GM19455 (cell line): ENCODE measurements around the gene DNASE1.

Experiments used
- ATAC-seq: cut with Tn5 transposase; IDR thresholded peaks from one replicate; pipeline ENCODE4 v1.9.1; 2021; ENCODE audit not compliant: unreplicated experiment

DNASE1 gene

DNA sequence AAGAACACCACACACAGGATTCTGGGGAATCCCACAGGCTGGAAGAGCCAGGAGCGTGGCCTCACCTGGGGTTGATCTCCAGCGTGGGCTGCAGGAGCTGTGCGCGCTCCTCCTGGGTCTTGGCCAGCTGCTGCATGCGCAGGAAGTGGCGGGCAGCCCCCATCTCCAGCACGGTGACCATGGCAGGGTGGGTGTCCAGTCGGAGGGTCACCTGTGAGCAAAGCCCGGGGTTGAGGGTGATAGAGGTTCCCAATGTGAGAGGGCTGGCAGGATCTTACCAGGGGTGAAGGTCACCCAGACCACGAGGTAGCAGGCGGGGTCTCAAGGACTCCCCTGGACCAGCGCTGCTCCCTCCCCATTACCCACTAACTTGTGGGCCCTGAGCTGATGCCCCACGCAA, 7.4 kb downstream of the DNASE1 start:
- no peak for ATAC-seq

DNA sequence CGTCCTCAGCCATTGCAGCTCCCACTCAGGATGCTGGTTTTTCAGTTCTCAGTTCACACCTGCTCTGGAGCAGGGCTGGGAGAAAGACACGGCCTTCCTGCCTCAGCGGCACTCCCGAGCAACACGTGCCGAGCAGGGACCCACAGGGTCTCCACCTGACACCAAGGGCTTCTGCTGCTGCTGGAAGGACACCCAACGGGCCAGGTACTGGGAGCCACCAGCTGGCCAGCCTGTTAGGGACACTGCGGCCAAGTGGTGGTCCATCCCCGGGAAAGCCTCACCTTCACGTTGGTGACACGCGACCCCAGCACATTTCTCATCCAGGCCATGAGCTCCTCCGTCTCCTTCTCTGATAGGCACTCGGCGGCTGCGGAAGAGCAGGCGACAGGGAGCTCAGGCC, 8.1 kb downstream of the DNASE1 start:
- no peak for ATAC-seq

DNA sequence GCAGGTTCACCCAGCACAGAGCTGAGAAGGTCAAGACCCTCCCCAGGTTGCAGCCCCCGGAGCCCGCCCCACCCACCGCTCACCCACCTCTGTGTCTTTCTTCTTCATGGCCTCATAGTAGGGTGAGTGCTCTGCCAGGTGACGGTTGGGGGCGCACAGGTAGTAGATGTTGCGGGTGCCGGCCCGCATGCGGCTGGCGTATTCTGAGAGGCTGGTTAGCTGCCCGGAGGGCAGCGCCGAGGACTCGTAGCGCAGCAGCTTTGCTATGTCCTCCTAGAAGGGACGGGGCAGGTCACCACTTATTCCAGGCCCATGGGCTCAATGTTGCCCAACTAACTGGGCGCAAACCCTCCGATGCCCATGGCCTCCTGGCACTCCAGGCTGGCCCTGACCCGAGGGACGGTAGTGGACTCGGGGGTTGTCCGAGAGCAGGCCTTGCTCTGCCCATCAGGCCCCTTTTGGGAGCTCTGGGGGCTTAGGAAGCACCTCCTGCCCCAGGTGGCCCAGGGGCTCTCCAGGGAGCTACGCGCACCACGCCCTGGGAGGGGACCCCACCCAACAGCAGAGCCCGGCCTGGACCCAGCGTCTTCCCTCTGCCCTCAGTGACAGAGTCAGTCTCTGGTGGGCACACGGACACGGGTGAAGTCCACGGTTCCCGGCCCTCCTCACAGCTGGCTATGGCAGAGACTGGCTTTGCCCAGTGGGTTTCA, 9.9 kb downstream of the DNASE1 start:
- no peak for ATAC-seq

DNA sequence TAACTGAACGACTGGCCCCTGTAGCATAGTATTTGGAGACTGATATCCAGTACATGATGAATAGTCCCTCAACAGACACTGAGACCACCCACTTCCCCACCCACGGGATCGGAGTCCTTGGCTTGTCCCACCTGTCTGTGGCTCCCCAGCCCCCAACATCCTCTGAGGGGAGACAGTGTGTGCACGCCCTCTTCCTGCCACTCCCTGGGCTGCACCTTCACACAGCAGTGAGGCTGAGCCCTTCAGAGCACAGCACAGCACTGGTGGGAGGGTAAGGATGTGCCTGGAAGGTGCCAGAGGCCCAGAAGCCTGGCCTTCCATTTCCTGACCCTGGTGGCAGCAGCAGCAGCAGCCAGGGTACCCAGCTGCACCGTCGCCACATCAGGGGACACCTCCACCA, 11.0 kb downstream of the DNASE1 start:
- no peak for ATAC-seq

DNA sequence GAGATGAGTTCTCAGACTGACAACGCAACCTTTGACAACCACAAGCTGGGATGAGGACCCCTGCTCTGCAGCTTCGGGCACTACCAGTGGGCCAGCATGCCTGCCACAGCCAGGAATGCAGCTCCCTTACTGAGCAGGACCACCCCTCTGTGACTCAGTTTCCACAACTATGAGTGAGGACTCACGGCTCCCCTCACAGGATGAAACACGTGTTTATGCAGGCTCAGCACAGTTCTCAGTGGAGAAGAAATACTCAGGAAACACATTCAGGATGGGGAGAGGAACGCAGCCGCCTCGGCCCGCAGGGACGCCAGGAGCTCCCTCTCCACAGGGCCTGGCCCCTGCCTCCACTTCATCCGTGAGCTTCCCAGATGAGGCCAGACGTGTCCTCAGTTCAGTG, 14.1 kb downstream of the DNASE1 start:
- ATAC-seq: no peak

DNA sequence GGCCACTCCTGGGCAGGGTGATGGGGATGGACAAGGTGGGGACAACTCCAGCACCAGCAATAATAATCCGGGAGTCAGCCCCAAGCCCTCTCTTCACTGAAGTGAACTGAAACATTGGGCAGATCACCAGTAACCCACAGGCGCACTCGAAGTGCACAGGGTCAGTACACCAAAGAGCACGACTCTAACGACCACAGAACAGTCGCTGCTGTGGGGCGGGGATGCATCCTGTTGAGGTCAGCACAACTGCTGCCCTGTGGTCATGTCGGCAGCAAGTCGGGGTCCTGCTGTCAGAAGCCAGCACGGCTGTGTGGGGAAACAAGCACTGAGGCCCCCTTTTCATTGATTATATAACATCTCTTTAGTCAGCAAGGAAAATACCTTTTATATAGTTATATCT, 14.6 kb downstream of the DNASE1 start:
- no peak for ATAC-seq

DNA sequence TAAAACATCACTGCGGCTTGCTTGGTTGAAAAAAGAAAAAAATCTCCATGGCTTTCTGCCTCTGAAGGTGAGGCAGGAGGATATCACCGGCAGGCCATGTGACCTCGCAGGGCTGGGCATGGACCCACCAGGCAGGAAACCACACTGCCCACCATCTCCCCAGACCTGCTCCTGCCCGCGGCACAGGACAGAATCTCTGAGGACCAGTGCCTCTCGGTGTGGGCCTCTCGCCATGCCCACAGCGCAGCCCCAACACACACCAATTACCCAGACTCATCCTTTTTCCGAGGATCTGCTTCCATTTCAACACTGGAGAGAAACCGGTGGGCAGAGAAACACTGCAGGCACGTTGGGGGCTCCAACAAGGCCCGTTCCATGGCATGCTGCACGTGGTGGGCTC, 16.2 kb downstream of the DNASE1 start:
- no peak for ATAC-seq

DNA sequence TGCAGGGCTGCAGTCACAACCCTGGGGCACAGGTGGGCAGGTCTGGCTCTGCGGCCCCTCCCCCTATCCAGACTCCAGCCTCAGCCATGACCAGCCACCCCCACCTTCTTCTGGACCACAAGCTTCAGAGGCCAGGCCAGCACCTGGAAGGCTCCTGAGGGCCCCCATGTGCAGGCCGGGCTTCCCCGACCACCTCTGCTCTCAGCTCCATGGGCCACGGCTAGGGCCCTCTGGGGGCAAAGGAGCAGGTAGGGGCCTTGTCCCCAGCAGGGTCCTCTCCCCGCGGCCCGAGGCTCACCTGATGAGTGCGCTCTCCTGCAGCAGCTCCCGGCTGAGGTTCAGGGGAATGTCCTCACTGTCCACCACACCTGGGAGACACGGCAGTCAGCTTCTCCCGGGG, 16.9 kb downstream of the DNASE1 start:
- ATAC-seq: no peak

DNA sequence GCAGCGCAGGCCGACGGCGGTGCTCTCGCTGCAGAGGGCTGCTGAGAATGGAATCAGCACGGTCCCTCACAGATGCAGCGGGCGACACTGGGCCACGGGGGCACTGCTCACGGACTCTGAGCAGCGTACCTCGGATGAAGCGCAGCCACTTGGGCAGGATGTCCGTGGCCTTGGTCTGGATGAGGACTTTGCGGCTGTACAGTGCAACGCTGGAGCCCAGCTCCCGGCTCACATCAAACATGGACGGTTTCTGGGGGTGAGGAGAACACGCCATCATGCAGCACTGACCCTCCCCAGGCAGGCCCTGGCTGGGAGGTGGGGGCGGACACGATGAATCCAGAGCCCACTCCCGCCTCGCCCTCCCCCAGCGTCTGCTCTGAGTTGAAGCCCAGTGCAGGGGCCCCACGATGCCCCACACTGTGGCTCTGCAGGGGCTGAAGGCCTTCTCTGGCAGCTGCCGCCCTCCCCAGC, 18.1 kb downstream of the DNASE1 start:
- no peak for ATAC-seq

DNA sequence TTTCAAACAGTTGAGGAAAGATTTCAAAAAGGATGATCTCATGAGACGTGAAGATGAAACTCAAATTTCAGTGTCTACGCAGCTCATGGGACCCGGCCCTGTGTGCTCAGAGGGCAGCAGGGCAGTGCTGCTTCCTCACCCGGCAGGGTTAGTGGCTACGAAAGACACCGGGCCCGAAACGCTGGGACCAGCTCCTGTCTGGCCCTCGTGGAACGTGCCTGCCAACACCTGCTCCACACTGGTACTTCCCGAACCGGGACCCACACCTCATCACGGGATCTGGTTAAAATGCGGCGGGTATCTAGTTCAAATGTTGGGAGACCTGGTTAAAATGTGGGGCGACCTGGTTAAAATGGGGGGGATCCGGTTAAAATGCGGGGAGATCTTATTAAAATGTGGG, 18.7 kb downstream of the DNASE1 start:
- ATAC-seq: no peak

DNA sequence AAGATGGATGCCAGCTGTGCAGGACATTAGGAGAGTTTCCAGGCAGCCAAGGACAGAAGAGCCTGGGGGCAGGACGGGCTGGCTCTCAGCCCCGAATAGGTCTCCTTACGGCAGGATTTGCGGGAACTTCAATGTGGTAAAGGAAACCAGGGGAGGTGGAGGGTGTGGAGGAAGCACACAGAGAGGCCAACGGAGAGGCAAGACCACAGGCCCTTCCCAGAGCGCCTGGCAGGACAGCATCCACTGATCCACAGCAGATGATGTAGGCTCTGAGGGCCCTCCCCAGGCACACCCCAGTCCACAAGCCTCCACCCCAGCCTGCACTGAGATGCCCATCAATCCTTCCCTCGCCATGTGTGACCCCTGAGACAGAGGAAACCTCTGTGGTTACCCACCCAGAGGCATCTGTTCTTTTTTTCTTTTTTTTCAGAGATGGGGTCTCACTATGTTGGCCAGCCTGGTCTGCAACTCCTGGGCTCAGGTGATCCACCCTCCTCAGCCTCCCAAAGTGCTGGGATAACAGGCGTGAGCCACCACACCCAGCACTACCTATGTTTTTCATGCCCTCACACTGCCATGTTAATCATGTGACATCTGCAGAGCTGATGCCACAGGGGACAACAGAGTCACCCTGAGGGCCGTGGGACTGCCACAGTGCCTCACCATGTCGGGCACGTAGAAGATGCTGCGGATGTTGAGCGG, 19.3 kb downstream of the DNASE1 start:
- ATAC-seq: no peak

DNA sequence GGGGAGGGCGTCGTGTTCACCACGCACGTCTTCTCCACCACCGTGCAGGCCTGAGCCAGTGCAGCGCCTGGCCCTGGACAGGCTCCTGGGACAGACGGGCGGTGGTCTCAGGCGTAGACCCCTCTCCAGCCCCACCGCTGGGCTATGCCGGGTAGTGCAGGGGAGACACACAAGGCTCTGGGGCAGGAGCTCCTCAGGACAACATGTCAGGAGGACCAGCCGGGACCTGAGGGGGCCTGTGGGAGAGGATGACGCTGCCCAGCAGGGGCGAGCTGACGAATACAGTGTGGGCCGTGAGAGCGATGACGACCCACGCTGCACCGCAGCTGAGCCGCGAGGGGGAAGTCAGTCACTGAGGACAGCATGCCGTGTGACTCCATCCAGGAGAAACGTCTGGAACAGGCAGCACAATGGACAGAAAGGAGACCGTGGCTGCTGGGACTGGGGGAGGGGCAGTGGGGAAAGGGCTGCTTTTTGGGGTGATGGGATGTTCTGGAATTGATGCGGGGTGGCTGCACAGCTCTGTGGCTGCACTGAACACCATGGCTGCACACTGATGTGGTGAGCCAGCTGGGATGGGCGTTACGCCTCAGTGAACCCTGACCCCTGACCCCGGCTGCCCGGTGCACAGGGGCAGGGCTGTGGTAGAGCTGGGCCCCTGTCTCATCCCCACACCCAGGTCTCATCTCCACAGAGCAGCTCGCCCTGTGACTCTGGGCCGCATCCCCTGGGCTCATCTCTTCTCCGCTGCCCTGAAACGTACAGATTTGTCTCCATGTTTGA, 20.2 kb downstream of the DNASE1 start:
- no peak for ATAC-seq

DNA sequence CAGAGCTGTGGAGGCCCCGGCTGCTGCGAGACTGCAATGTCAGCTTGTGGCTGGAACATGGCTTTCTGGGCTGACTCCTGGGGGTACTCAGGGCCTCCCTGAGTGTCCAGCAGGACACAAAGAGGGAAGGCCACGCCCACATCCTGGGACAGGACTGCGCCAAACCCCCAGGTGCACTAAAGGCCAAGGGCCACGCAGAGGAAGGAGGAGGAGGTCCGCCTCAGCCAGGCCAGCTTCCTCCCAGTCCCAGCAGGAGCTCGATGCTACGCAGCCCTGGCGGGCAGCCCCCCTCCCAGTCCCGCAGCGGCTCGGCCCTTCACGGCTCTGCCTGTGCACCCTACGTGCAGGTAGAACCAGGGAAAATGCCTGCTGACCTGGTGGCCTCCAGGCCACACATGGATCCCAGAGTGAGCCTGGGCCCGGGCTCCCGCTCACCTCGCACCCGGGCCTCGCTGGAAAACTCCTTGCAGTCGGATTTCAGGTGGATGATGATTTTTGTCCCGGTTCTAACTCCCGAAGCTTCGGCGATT, 21.2 kb downstream of the DNASE1 start:
- ATAC-seq: no peak

DNA sequence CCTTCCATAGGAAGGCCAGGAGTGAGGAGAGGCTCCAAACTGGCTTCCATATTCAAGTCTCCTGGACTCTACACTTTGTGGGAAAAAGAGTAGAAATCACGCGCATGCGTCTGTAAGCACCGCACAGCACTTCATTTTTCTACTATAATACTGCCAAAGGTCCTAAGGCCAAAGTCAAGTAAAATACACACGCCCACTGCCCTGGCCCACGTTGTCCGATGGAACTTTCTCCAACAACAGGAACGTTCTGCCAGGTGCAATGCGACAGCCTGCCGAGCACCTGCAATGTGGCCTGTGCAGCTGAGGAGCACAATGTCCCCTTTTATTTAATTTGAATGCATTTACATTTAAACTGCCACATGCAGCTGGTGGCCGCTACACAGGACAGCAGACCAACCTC, 23.5 kb downstream of the DNASE1 start:
- no peak for ATAC-seq

DNA sequence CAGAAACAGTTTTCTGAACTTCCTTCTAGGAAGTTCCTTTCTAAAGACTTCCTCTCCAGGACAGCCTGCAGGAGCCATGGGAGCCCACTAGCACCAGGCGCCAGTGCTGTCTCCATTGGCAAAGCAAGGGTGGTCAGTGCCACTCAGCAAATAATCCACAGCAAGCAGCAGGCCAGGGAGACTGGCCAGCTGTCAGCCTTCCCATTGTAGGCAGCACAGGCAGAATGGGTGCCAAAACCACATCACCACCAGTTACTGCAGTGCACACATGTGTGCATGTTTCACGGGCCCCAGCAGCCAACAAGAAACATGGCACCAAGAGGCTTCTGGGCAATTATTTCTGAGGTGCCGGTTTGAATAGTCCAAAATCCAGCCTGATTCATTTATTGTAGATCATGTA, 26.7 kb downstream of the DNASE1 start:
- no peak for ATAC-seq

DNA sequence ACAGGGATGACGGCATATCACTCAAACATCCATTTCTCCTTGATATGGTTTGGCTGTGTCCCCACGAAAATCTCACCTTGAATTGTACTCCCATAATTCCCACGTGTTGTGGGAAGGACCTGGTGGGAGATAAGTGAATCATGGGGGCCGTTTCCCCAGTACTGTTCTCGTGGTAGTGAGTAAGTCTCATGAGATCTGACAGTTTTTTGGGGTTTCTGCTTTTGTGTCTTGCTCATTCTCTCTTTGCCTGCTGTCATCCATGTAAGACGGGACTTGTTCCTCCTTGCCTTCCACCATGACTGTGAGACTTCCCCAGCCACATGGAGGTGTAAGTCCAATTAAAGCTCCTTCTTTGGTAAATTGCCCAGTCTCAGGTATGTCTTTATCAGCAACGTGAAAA, 32.5 kb downstream of the DNASE1 start:
- no peak for ATAC-seq

DNA sequence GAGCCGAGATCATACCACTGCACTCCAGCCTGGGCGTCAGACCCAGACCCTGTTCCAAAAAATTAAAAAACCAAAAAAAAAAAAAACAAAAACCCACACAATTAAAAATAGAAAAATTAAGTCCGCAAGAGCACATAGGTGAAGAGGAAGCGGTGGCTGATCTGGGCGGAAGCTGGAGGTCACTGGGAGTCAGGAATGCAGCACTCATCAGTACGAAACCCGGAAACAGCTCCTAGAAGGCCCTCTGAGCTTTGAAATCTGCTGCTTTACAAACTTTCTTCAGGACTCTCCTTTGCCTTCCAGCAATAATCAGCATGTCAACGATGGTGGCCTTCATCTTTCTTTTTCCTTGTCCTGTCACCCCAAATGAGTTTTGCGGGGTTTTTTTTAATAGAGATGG, 33.3 kb downstream of the DNASE1 start:
- no peak for ATAC-seq

DNA sequence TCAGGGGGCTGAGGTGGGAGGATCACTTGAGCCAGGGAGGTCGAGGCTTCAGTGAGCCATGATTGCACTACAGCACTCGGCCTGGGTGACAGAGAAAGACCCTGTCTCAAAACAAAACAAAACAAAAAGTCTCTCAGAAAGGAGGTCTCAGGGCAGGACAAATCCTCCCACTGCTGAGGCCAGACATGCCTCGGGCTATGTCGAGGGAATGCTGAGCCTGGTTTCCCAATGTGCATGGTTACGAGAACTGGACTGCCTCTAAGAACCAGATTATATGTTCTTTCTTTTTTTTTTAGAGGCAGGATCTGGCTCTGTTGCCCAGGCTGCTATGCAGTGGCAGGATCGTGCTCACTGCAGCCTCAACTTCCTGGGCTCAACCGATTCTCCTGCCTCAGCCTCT, 35.2 kb downstream of the DNASE1 start:
- no peak for ATAC-seq

DNA sequence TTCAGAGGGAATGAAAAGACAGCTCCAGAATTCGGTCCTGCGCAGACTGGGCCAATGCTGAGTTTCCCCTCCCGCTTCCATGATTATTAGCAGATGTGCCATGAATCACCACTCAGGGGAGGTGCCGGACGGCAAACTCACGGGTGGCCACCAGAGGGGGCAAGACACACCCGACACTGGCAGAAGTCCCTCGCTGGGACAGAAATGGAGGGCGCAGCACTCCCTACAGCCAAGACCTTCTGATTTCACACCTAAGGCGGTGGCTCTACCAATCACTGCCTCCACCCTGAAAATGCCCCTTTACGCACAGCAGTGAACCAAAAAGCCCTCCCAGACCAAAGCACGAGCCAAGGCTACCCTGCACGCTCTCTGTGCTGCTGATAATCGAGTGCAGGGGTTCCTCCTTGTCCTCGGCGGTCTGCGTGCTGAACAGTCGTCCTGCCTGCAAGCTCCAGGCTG, 36.0 kb downstream of the DNASE1 start:
- ATAC-seq: no peak

DNA sequence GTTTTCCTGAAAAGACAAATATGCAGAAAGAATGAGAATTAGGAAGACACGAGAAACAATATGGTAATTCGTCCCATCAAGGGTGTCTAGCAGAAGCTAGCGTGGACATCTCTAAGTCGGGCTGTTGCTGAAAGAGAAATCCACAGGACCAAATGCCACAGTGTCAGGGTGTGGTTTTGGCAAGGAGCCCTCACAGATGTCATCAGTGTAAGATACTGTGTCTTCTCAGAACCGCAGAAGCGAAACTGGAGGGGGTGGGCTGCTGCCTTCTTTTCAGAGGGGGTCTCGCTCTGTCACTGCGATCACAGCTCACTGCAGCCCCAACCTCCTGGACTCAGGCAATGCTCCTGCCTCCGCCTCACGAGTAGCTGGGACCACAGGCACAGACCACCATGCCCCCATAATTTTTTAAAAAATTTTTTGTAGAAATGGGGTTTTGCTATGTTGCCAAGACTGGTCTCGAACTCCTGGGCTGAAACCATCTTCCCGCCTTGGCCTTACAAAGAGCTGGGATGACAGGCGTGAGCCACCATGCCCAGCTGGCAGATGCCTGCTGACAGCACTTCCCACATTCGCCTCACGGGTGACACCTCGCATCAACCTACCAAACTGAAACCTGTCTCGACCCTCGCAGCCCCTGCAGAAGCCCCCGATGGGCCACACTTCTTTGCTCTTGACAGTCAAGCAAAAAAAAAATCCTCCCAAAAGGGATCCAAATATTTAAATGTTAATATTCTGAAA, 36.7 kb downstream of the DNASE1 start:
- ATAC-seq: no peak

DNA sequence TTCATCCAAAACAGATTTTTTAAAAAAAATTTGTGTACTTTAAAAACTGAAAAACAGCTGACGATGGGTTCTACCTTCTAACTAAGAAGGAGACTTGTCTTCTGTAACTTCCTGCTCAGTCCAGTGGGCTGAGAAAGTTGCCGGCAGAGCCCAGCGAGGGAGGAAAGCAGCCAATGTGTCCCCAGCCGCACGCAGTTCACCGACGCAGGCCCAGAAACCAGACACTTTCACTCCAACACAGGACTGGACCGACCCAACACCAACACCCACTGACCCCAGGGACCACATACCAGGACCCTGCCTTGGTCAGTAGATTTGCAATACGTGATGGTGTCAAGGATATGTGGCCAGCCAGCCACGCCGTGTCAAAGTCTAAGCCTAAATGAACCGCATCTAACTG, 37.3 kb downstream of the DNASE1 start:
- no peak for ATAC-seq
